DND-41 (cell line): Measurements from ENCODE around the gene CRYL1.

Source experiments
- EZH2 ChIP-seq: IDR thresholded peaks from 3 replicates; pipeline ENCODE4 v1.6.1; 2012; ENCODE audit warnings: borderline replicate concordance, low read depth, mild to moderate bottlenecking, moderate library complexity, low read length, inconsistent platforms; ENCODE audit not compliant: severe bottlenecking
- TF ChIP-seq, protein P1 (sequence below): IDR thresholded peaks from 2 replicates; pipeline ENCODE4 v1.5.1; 2012; ENCODE audit warnings: borderline replicate concordance, low read length, moderate library complexity, mild to moderate bottlenecking; ENCODE audit not compliant: poor library complexity, severe bottlenecking; ENCODE audit errors: extremely low read depth

DNA sequence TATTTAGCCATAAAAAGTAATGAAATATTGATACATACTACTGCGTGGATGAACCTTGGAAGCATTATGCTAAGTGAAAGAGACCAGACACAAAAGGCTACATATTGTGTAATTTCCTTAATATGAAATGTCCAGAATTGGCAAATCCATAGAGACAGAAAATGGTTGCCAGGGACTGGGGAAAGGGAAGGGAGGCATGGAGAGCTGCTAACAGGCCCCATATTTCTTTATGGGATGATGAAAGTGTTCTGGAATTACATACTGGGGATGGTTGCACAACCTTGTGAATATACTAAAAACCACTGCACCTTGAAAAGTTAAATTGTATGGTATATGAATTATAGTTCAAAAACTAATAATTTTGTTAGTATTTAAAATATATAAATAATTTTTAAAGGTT, 44.9 kb upstream of the CRYL1 start:
- TF ChIP-seq, protein P1, sequence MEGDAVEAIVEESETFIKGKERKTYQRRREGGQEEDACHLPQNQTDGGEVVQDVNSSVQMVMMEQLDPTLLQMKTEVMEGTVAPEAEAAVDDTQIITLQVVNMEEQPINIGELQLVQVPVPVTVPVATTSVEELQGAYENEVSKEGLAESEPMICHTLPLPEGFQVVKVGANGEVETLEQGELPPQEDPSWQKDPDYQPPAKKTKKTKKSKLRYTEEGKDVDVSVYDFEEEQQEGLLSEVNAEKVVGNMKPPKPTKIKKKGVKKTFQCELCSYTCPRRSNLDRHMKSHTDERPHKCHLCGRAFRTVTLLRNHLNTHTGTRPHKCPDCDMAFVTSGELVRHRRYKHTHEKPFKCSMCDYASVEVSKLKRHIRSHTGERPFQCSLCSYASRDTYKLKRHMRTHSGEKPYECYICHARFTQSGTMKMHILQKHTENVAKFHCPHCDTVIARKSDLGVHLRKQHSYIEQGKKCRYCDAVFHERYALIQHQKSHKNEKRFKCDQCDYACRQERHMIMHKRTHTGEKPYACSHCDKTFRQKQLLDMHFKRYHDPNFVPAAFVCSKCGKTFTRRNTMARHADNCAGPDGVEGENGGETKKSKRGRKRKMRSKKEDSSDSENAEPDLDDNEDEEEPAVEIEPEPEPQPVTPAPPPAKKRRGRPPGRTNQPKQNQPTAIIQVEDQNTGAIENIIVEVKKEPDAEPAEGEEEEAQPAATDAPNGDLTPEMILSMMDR, result no peak
- no peak for TF ChIP-seq EZH2
